Lung (tissue), 12 donors: ENCODE data around the gene GNA14. TPM values are rescaled to one million over a fixed set of nuclear protein-coding genes. Genes with fewer than 3 reads are reported as not detected.

Source experiments
- ATAC-seq: fragments of 200-7000 bp; cut with Tn5 transposase; one replicate; pipeline ENCODE4 v1.9.1; 2020; ENCODE audit warnings: moderate number of reproducible peaks; ENCODE audit not compliant: insufficient read depth, low FRiP score
- DNase-seq, 3 donors: peaks; one replicate each; pipeline ENCODE4 v3.0.0-alpha.2; 2013 to 2017
- H3K27ac ChIP-seq, 2 donors: one replicate each; pipeline ENCODE4 v1.5.1; 2013; ENCODE audit warnings: mild to moderate bottlenecking in 2 of 2, moderate library complexity in 2 of 2, control low read depth in 1 of 2, inconsistent platforms in 1 of 2, low read depth in 1 of 2, low read length in 1 of 2
- H3K27me3 ChIP-seq, 3 donors: one replicate each; pipeline ENCODE4 v1.5.1; 2013; ENCODE audit warnings: low read length in 2 of 3; ENCODE audit not compliant: control insufficient read depth in 3 of 3, insufficient read depth in 3 of 3
- H3K36me3 ChIP-seq, 4 donors: one replicate each; pipeline ENCODE4 v1.5.1; 2013; ENCODE audit warnings: low read length in 4 of 4, mild to moderate bottlenecking in 1 of 4, moderate library complexity in 1 of 4; ENCODE audit not compliant: control insufficient read depth in 4 of 4, insufficient read depth in 4 of 4
- H3K4me1 ChIP-seq, 5 donors: one replicate each; pipeline ENCODE4 v1.5.1; 2013; ENCODE audit warnings: low read length in 5 of 5, mild to moderate bottlenecking in 2 of 5, moderate library complexity in 1 of 5; ENCODE audit not compliant: control insufficient read depth in 5 of 5, insufficient read depth in 5 of 5
- H3K4me3 ChIP-seq: one replicate; pipeline ENCODE4 v1.5.1; 2013; ENCODE audit warnings: mild to moderate bottlenecking, control low read depth, moderate library complexity
- H3K9ac ChIP-seq, 2 donors: one replicate each; pipeline ENCODE4 v1.5.1; 2013; ENCODE audit warnings: low read length in 2 of 2, control low read depth in 1 of 2; ENCODE audit not compliant: insufficient read depth in 1 of 2
- H3K9me3 ChIP-seq, 4 donors: one replicate each; pipeline ENCODE4 v1.5.1; 2013; ENCODE audit warnings: low read length in 3 of 4, mild to moderate bottlenecking in 1 of 4, moderate library complexity in 1 of 4; ENCODE audit not compliant: control insufficient read depth in 4 of 4, insufficient read depth in 3 of 4
- WGBS, 2 donors: extraction: QIAGEN DNeasy Blood & Tissue Kit; methylation state at CpG; one replicate each; pipeline ENCODE4 v1.1.7; 2013; 5-methylcytosine and 5-hydroxymethylcytosine counted together
- polyA plus RNA-seq, 2 donors: library from polyadenylated mRNA; stranded (reverse); fragments of 200-250 nt; gene quantifications; one replicate each; pipeline ENCODE4 v1.2.1, GENCODE V29; 2013
- total RNA-seq, 2 donors: library from RNA; depleted of rRNA in 1 of 2; stranded (reverse); fragments of >200 nt in 1 of 2; gene quantifications; one replicate each; pipeline ENCODE4 v1.2.1, GENCODE V29; 2014 to 2021
- TF ChIP-seq, protein P1 (sequence below): IDR thresholded peaks from 2 replicates; pipeline ENCODE4 v1.5.1; 2012; ENCODE audit warnings: mild to moderate bottlenecking; ENCODE audit errors: control extremely low read depth, extremely low read depth
- donor health status: control.
- donor health status: control.
- donor health status: Bipolar disorder and iron deficiency.
- donor health status: healthy.
- donor health status: DM: yes; HTN: yes; CAD: no.

The GNA14 gene
- total and polyA plus RNA-seq, 4 donors = 4.1 to 15.1 (median 11.3) TPM

DNA sequence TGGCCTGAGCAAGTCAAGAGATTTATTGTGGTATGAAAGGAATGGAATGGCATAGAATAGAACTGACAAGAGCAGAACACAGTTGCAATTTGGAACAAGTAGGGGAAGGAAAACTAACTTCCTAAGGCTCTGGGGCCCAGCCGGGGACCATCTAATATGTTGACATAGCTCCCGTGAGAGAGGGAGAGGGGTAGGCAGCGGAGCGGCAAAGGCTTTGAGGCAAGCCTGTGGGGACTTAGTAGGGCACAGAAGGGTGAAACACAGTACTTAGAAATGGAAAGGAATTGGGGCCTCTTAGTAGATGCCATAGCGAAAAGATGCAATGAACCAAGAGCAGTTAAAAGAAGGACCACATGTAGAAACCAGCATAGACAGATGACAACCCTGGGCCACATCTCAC, 11.8 kb upstream of the GNA14 start:
- H3K4me3 ChIP-seq = no peak overlapping the region
- TF ChIP-seq, protein P1, sequence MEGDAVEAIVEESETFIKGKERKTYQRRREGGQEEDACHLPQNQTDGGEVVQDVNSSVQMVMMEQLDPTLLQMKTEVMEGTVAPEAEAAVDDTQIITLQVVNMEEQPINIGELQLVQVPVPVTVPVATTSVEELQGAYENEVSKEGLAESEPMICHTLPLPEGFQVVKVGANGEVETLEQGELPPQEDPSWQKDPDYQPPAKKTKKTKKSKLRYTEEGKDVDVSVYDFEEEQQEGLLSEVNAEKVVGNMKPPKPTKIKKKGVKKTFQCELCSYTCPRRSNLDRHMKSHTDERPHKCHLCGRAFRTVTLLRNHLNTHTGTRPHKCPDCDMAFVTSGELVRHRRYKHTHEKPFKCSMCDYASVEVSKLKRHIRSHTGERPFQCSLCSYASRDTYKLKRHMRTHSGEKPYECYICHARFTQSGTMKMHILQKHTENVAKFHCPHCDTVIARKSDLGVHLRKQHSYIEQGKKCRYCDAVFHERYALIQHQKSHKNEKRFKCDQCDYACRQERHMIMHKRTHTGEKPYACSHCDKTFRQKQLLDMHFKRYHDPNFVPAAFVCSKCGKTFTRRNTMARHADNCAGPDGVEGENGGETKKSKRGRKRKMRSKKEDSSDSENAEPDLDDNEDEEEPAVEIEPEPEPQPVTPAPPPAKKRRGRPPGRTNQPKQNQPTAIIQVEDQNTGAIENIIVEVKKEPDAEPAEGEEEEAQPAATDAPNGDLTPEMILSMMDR = no peak
- H3K27me3 ChIP-seq = no peaks in the 10 kb centered on the region
- ATAC-seq (no peak), DNase-seq (peak in 1 of 3 donors; percentile 35)
- H3K27ac ChIP-seq = no peak overlapping the region
- H3K9me3 ChIP-seq = no peaks in the 10 kb centered on the region
- no peaks in the 10 kb centered on the region for H3K36me3 ChIP-seq
- no peak overlapping the region for H3K9ac ChIP-seq
- WGBS, 2 donors = 81 to 86% methylated on average over 5 of the region's 5 CpGs
- H3K4me1 ChIP-seq = peaks cover 0 to 9% (median 0%) of the 10 kb centered on the region in 5 donors

DNA sequence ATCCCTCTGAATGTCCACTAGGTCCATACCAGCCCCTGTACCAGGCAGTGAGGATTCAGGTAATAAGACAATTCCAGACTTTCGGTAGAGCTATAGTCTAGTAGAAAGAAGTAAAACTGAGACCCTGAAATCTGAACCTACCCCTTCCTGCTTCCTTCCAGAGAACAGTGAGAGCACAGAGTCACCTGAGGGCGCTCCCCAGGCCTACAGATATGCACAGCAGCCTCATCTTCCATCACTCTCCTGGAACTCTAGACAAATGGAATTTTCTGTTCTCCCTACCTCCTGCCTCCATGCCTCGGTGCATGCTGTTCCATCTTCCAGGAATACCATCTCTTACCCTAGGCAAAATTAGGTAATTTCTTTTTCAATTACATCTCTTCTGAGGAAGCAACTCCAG, 3.1 kb upstream of the GNA14 start:
- Histone ChIP-seq H3K36me3 (no peaks in the 10 kb centered on the region), H3K9me3 (no peaks in the 10 kb centered on the region), H3K4me1 (peaks cover 0 to 24% (median 6%) of the 10 kb centered on the region in 5 donors), H3K27me3 (peaks cover 0 to 4% (median 0%) of the 10 kb centered on the region in 3 donors), H3K27ac (no peak overlapping the region), H3K4me3 (no peak overlapping the region), H3K9ac (no peak overlapping the region)
- DNase-seq (no peak), ATAC-seq (no peak)
- 79 to 97% methylated on average over 3 of the region's 3 CpGs for WGBS, 2 donors
- TF ChIP-seq, protein P1 = no peak

DNA sequence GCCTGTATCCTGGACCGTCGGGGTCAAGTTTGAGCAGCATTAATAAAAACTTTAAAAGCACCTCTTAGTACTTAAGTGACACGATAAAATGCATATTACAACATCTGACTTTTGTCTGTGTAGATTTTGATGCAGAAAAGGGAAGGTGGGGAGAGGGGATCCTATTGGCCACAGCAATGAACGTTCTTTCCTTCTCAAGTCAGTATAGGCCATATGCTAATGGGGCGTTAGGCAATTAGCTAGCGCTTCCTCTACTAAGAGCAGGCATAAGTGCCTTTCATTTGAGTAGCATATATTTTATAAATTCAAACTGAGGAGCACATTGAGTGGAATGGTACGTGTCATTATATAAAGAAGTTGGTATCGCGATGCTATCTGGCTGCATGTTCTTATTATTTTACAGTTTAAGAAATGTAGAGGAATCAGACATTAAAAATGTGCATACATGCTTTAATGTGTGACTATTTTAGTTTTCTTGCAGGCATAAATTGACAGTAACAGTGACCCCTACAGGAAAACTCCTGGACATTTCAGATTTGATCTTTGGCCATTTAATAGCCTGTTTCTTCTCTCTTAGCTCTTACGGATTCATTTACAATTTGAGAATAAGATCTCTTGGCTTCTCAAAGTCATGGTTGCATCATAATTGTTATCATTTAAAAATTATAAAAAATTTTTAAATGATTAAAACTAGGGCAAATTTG, 1.1 kb upstream of the GNA14 start:
- H3K4me1 ChIP-seq = peaks cover 0 to 32% (median 6%) of the 10 kb centered on the region in 5 donors
- no peaks in the 10 kb centered on the region for H3K36me3 ChIP-seq
- peak overlapping the region in 1 of 2 donors; percentile 30 for H3K9ac ChIP-seq
- TF ChIP-seq, protein P1 = no peak
- ATAC-seq (no peak), DNase-seq (peak in 2 of 3 donors; percentile 57 to 60)
- H3K27ac ChIP-seq = peak overlapping the region in 1 of 2 donors; percentile 81
- H3K9me3 ChIP-seq = no peaks in the 10 kb centered on the region
- H3K4me3 ChIP-seq = no peak overlapping the region
- 44 to 55% methylated on average over 10 of the region's 10 CpGs for WGBS, 2 donors
- H3K27me3 ChIP-seq = peaks cover 0 to 4% (median 0%) of the 10 kb centered on the region in 3 donors
